ENCODE results near the gene CNTN5.

CNTN5 gene

DNA sequence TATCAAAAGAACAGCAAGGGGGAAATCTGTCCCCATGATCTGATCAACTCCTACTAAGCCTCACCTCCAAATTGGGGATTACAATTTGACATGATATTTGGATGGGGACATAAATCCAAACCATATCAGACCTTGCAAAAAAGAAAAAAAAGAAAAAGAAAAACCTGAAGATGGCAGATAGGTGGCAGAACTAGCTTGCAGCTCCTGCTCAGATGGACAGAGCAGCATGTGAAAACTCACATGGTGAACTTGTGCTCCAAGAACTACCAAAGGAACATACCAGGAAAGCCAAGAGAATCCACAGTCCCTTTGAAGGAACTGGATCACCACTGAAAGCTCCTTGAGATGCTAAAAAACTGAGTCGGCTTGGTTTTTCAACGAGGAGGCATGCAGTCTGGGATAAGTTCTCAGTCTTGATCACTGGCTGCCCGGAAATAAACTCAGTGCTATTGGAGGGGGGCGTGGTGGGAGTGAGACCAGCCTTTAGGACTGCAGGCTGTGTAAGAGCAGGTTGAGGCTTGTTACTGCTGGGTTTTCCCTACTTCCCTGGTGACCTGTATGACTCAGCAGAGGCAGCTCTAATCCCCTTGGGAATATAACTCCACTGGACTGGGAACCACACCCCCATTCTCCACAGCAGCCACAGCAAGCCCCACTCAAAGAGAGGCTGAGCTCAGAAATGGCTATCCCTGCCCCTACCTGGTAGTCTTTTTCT lies 1308.0 kb downstream of the CNTN5 start:
- no peak overlapping the region for H3K4me3 ChIP-seq (ENCODE audit: extremely low read depth, insufficient read depth, low read length, poor library complexity, severe bottlenecking)
- H3K4me1 ChIP-seq (ENCODE audit: control insufficient read depth, insufficient read depth, low read length, poor library complexity, severe bottlenecking): peaks cover 7% of the 10 kb centered on the region
- 83 to 93% methylated on average over 2 to 4 of the region's 4 CpGs for WGBS, 2 experiments (ENCODE audit: insufficient coverage in 2 of 2)
- H3K27ac ChIP-seq (ENCODE audit: low read depth, low read length, severe bottlenecking): no peak overlapping the region
- no peaks in the 10 kb centered on the region for H3K9me3 ChIP-seq (ENCODE audit: control insufficient read depth, low read length)
- no peaks in the 10 kb centered on the region for H3K36me3 ChIP-seq (ENCODE audit: control insufficient read depth, insufficient read depth, low read length)

DNA sequence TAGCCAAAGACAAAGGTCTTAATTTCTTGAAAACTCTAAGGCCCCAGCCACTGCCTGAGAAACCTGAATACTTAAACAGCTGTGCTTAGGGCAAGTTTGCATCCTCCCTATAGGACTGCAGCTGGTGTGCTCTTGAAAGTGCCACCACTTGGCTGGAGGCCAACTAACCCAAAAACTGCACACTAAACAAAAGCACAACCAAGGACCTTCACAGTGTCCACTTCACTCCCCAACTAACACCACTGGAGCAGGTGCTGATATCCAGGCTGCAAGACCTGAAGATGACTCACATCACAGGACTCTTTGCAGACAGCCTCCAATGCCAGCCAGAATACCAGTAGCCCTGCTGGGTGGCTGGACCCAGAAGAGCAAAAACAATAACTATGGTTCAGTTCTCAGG lies 1308.6 kb downstream of the CNTN5 start:
- Histone ChIP-seq H3K27ac (ENCODE audit: low read depth, low read length, severe bottlenecking) (no peak overlapping the region), H3K4me1 (ENCODE audit: control insufficient read depth, insufficient read depth, low read length, poor library complexity, severe bottlenecking) (peaks cover 7% of the 10 kb centered on the region), H3K4me3 (ENCODE audit: extremely low read depth, insufficient read depth, low read length, poor library complexity, severe bottlenecking) (no peak overlapping the region), H3K36me3 (ENCODE audit: control insufficient read depth, insufficient read depth, low read length) (no peaks in the 10 kb centered on the region), H3K9me3 (ENCODE audit: control insufficient read depth, low read length) (no peaks in the 10 kb centered on the region)

GRCh38 chr11:100336873-100337272 lies 1316.1 kb downstream of the CNTN5 start:
- no peaks in the 10 kb centered on the region for H3K9me3 ChIP-seq (ENCODE audit: control insufficient read depth, low read length)
- no peak overlapping the region for H3K4me3 ChIP-seq (ENCODE audit: extremely low read depth, insufficient read depth, low read length, poor library complexity, severe bottlenecking)
- no peak overlapping the region for H3K27ac ChIP-seq (ENCODE audit: low read depth, low read length, severe bottlenecking)
- no peaks in the 10 kb centered on the region for H3K36me3 ChIP-seq (ENCODE audit: control insufficient read depth, insufficient read depth, low read length)
- no CpG with 5 or more reads among the region's 4 CpGs for WGBS, 2 experiments (ENCODE audit: insufficient coverage in 2 of 2)
- H3K4me1 ChIP-seq (ENCODE audit: control insufficient read depth, insufficient read depth, low read length, poor library complexity, severe bottlenecking): no peaks in the 10 kb centered on the region

- H3K36me3 ChIP-seq (ENCODE audit: control insufficient read depth, insufficient read depth, low read length): no peaks in the 10 kb centered on the region
- H3K27ac ChIP-seq (ENCODE audit: low read depth, low read length, severe bottlenecking): no peak overlapping the region
- WGBS, 2 experiments (ENCODE audit: insufficient coverage in 2 of 2): 90 to 96% methylated on average over 3 to 5 of the region's 6 CpGs
- no peaks in the 10 kb centered on the region for H3K9me3 ChIP-seq (ENCODE audit: control insufficient read depth, low read length)
- no peaks in the 10 kb centered on the region for H3K4me1 ChIP-seq (ENCODE audit: control insufficient read depth, insufficient read depth, low read length, poor library complexity, severe bottlenecking)
- H3K4me3 ChIP-seq (ENCODE audit: extremely low read depth, insufficient read depth, low read length, poor library complexity, severe bottlenecking): no peak overlapping the region
Observed at GRCh38 chr11:100338144-100338840, 1317.5 kb downstream of the CNTN5 start.

GRCh38 chr11:100340466-100341319 lies 1319.9 kb downstream of the CNTN5 start:
- Histone ChIP-seq H3K4me1 (ENCODE audit: control insufficient read depth, insufficient read depth, low read length, poor library complexity, severe bottlenecking) (no peaks in the 10 kb centered on the region), H3K36me3 (ENCODE audit: control insufficient read depth, insufficient read depth, low read length) (no peaks in the 10 kb centered on the region), H3K27ac (ENCODE audit: low read depth, low read length, severe bottlenecking) (no peak overlapping the region), H3K9me3 (ENCODE audit: control insufficient read depth, low read length) (no peaks in the 10 kb centered on the region), H3K4me3 (ENCODE audit: extremely low read depth, insufficient read depth, low read length, poor library complexity, severe bottlenecking) (no peak overlapping the region)
- 85 to 88% methylated on average over 4 to 5 of the region's 9 CpGs for WGBS, 2 experiments (ENCODE audit: insufficient coverage in 2 of 2)

GRCh38 chr11:100353083-100353482 lies 1332.3 kb downstream of the CNTN5 start:
- Histone ChIP-seq H3K4me1 (ENCODE audit: control insufficient read depth, insufficient read depth, low read length, poor library complexity, severe bottlenecking) (no peaks in the 10 kb centered on the region), H3K9me3 (ENCODE audit: control insufficient read depth, low read length) (no peaks in the 10 kb centered on the region), H3K4me3 (ENCODE audit: extremely low read depth, insufficient read depth, low read length, poor library complexity, severe bottlenecking) (no peak overlapping the region), H3K27ac (ENCODE audit: low read depth, low read length, severe bottlenecking) (no peak overlapping the region), H3K36me3 (ENCODE audit: control insufficient read depth, insufficient read depth, low read length) (no peaks in the 10 kb centered on the region)

- no peaks in the 10 kb centered on the region for H3K36me3 ChIP-seq (ENCODE audit: control insufficient read depth, insufficient read depth, low read length)
- no peaks in the 10 kb centered on the region for H3K4me1 ChIP-seq (ENCODE audit: control insufficient read depth, insufficient read depth, low read length, poor library complexity, severe bottlenecking)
- no peak overlapping the region for H3K27ac ChIP-seq (ENCODE audit: low read depth, low read length, severe bottlenecking)
- no peak overlapping the region for H3K4me3 ChIP-seq (ENCODE audit: extremely low read depth, insufficient read depth, low read length, poor library complexity, severe bottlenecking)
- H3K9me3 ChIP-seq (ENCODE audit: control insufficient read depth, low read length): no peaks in the 10 kb centered on the region
Observed at GRCh38 chr11:100354736-100355135, 1334.0 kb downstream of the CNTN5 start.

- H3K4me3 ChIP-seq (ENCODE audit: extremely low read depth, insufficient read depth, low read length, poor library complexity, severe bottlenecking): no peak overlapping the region
- no peaks in the 10 kb centered on the region for H3K4me1 ChIP-seq (ENCODE audit: control insufficient read depth, insufficient read depth, low read length, poor library complexity, severe bottlenecking)
- WGBS, 2 experiments (ENCODE audit: insufficient coverage in 2 of 2): 79 to 86% methylated on average over 2 to 4 of the region's 4 CpGs
- H3K36me3 ChIP-seq (ENCODE audit: control insufficient read depth, insufficient read depth, low read length): no peaks in the 10 kb centered on the region
- no peak overlapping the region for H3K27ac ChIP-seq (ENCODE audit: low read depth, low read length, severe bottlenecking)
- no peaks in the 10 kb centered on the region for H3K9me3 ChIP-seq (ENCODE audit: control insufficient read depth, low read length)
Observed at GRCh38 chr11:100356035-100356434, 1335.3 kb downstream of the CNTN5 start.

GRCh38 chr11:100359281-100359680 lies 1338.5 kb downstream of the CNTN5 start:
- no peak overlapping the region for H3K4me3 ChIP-seq (ENCODE audit: extremely low read depth, insufficient read depth, low read length, poor library complexity, severe bottlenecking)
- no peak overlapping the region for H3K27ac ChIP-seq (ENCODE audit: low read depth, low read length, severe bottlenecking)
- no peaks in the 10 kb centered on the region for H3K36me3 ChIP-seq (ENCODE audit: control insufficient read depth, insufficient read depth, low read length)
- no peaks in the 10 kb centered on the region for H3K4me1 ChIP-seq (ENCODE audit: control insufficient read depth, insufficient read depth, low read length, poor library complexity, severe bottlenecking)
- H3K9me3 ChIP-seq (ENCODE audit: control insufficient read depth, low read length): no peaks in the 10 kb centered on the region
- 92 to 100% methylated on average over 1 to 3 of the region's 4 CpGs for WGBS, 2 experiments (ENCODE audit: insufficient coverage in 2 of 2)

- no peaks in the 10 kb centered on the region for H3K9me3 ChIP-seq (ENCODE audit: control insufficient read depth, low read length)
- H3K27ac ChIP-seq (ENCODE audit: low read depth, low read length, severe bottlenecking): no peak overlapping the region
- H3K36me3 ChIP-seq (ENCODE audit: control insufficient read depth, insufficient read depth, low read length): no peaks in the 10 kb centered on the region
- no peak overlapping the region for H3K4me3 ChIP-seq (ENCODE audit: extremely low read depth, insufficient read depth, low read length, poor library complexity, severe bottlenecking)
- H3K4me1 ChIP-seq (ENCODE audit: control insufficient read depth, insufficient read depth, low read length, poor library complexity, severe bottlenecking): no peaks in the 10 kb centered on the region
Observed at GRCh38 chr11:100367892-100368291, 1347.1 kb downstream of the CNTN5 start.

Data from mesodermal cell (in vitro differentiated cells).